Keratinocyte (primary cell): Measurements from ENCODE around the gene MAP3K6. TPM values are rescaled to one million over a fixed set of nuclear protein-coding genes. Genes with fewer than 3 reads are reported as not detected.

Experiments
- DNase-seq: peaks from one replicate; pipeline ENCODE4 v3.0.0-alpha.2; 2011; ENCODE audit warnings: low read depth, missing footprints, low spot score
- FAIRE-seq: peaks from 2 replicates; lab custom pipeline; 2011; peaks lifted over from hg19 to GRCh38; lab: Jason Lieb, UNC
- H2AFZ ChIP-seq: 2 replicates; pipeline ENCODE4 v1.6.0; 2012; ENCODE audit warnings: low read length, control low read depth, inconsistent platforms; ENCODE audit not compliant: control insufficient read depth
- H3K27ac ChIP-seq: 2 replicates; pipeline ENCODE4 v1.5.1; 2011; ENCODE audit warnings: low read length; ENCODE audit not compliant: control insufficient read depth, insufficient read depth
- H3K27me3 ChIP-seq: 3 replicates; pipeline ENCODE4 v1.6.0; 2011; ENCODE audit warnings: low read length; ENCODE audit not compliant: control insufficient read depth, insufficient read depth; ENCODE audit errors: extremely low read depth
- H3K36me3 ChIP-seq, 2 experiments: 2 replicates in 1 of 2; 3 replicates in 1 of 2; pipeline ENCODE4 v1.5.1; 2011; ENCODE audit warnings: low read length in 2 of 2, mild to moderate bottlenecking in 1 of 2; ENCODE audit not compliant: control insufficient read depth in 2 of 2, insufficient read depth in 2 of 2; ENCODE audit errors: extremely low read depth in 1 of 2
- H3K4me1 ChIP-seq: 3 replicates; pipeline ENCODE4 v1.5.1; 2011; ENCODE audit warnings: low read length; ENCODE audit not compliant: control insufficient read depth, insufficient read depth; ENCODE audit errors: extremely low read depth
- H3K4me2 ChIP-seq: 3 replicates; pipeline ENCODE4 v1.6.0; 2011; ENCODE audit warnings: low read depth, low read length; ENCODE audit not compliant: control insufficient read depth, insufficient read depth; ENCODE audit errors: extremely low read depth
- H3K4me3 ChIP-seq, 3 experiments: fragments of 200-600 bp in 1 of 3; sonication (generic) in 1 of 3; 2 replicates in 2 of 3; 3 replicates in 1 of 3; pipeline ENCODE4 v1.5.1; 2011 to 2016; ENCODE audit warnings: low read length in 3 of 3, mild to moderate bottlenecking in 3 of 3, control low read depth in 2 of 3, inconsistent platforms in 1 of 3, low read depth in 1 of 3, mixed read lengths in 1 of 3, mixed run types in 1 of 3, moderate library complexity in 1 of 3; ENCODE audit not compliant: control insufficient read depth in 2 of 3, insufficient read depth in 2 of 3; ENCODE audit errors: extremely low read depth in 1 of 3
- H3K79me2 ChIP-seq: 2 replicates; pipeline ENCODE4 v1.6.0; 2012; ENCODE audit warnings: low read length; ENCODE audit not compliant: control insufficient read depth, insufficient read depth
- H3K9ac ChIP-seq: 3 replicates; pipeline ENCODE4 v1.6.0; 2011; ENCODE audit warnings: low read length; ENCODE audit not compliant: control insufficient read depth, insufficient read depth; ENCODE audit errors: extremely low read depth
- H3K9me1 ChIP-seq: 3 replicates; pipeline ENCODE4 v1.6.0; 2011; ENCODE audit warnings: low read length; ENCODE audit not compliant: control insufficient read depth, insufficient read depth; ENCODE audit errors: extremely low read depth
- H3K9me3 ChIP-seq: 2 replicates; pipeline ENCODE4 v1.5.1; 2012; ENCODE audit warnings: low read depth, low read length; ENCODE audit not compliant: control insufficient read depth
- H4K20me1 ChIP-seq: 3 replicates; pipeline ENCODE4 v1.6.0; 2011; ENCODE audit warnings: low read length; ENCODE audit not compliant: control insufficient read depth, insufficient read depth; ENCODE audit errors: extremely low read depth
- EZH2 ChIP-seq: IDR thresholded peaks from one replicate; pipeline ENCODE4 v1.6.1; 2012; ENCODE audit warnings: inconsistent platforms, mild to moderate bottlenecking, low read length, moderate library complexity
- dilution Hi-C: fragments of 300-500 bp; cut with MboI; formaldehyde crosslinking; loops from one replicate; pipeline ENCODE4 v1.7.0; 2020; ENCODE audit warnings: low sequenced_read_pairs; ENCODE audit not compliant: extremely low pct_ligation_motif_present
- polyA plus RNA-seq, 5 experiments: library from polyadenylated mRNA; depleted of rRNA in 3 of 5; stranded (reverse) in 3 of 5; stranded (forward) in 1 of 5; unstranded in 1 of 5; fragments of >200 nt; gene quantifications; 1 replicate in 1 of 5; 2 replicates in 3 of 5; 3 replicates in 1 of 5; pipeline versions ENCODE4 v1.2.1 to v1.2.3, GENCODE V29; 2011 to 2012; ENCODE audit warnings: missing spikeins in 2 of 5, low read depth in 1 of 5, low replicate concordance in 1 of 5
- TF ChIP-seq, protein P1 (sequence below), 3 experiments: IDR thresholded peaks in 1 of 3; conservative IDR thresholded peaks in 1 of 3; optimal IDR thresholded peaks in 1 of 3; 2 replicates in 2 of 3; 3 replicates in 1 of 3; pipeline versions ENCODE3 to v1.5.1; 2011; ENCODE audit warnings: low read length in 3 of 3, mild to moderate bottlenecking in 3 of 3, moderate library complexity in 2 of 3, control low read depth in 1 of 3, inconsistent platforms in 1 of 3; ENCODE audit not compliant: insufficient read depth in 2 of 3; ENCODE audit errors: extremely low read depth in 1 of 3

The MAP3K6 gene
- polyA plus RNA-seq, 1 donor (not counting 4 experiments of a cell fraction or from before 2014, with no cell fraction given): 13.4 TPM

DNA sequence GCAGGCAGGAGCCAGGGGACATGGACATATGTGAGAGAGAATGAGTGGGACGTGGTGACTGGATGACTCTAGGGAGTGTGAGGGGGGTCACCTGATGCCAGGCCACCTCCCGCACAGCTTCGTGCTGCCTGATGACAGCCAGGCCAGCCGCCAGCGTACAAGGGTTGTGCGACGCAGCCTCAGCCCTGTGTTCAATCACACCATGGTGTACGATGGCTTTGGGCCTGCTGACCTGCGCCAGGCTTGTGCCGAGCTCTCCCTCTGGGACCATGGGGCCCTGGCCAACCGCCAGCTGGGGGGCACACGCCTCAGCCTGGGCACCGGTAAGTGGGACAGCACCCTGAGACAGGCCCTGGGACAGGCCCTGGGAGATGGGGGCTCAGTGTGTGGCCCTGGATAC lies 13.6 kb downstream of the MAP3K6 start:
- H3K4me1 ChIP-seq: peaks cover 16% of the 10 kb centered on the region
- DNase-seq: no peak
- H3K9me3 ChIP-seq: no peaks in the 10 kb centered on the region
- H3K36me3 ChIP-seq: peaks cover 19 to 20% of the 10 kb centered on the region in 2 experiments
- no peaks in the 10 kb centered on the region for H3K9me1 ChIP-seq
- no peaks in the 10 kb centered on the region for H3K27me3 ChIP-seq
- no peak overlapping the region for H3K27ac ChIP-seq
- H3K4me2 ChIP-seq: no peak overlapping the region
- FAIRE-seq: no peak
- H3K9ac ChIP-seq: no peak overlapping the region
- H3K4me3 ChIP-seq: no peak overlapping the region
- H4K20me1 ChIP-seq: peaks cover 3% of the 10 kb centered on the region
- no peak overlapping the region for H2AFZ ChIP-seq
- H3K79me2 ChIP-seq: no peaks in the 10 kb centered on the region
- dilution Hi-C loops: no loop called here
- TF ChIP-seq EZH2: no peak
- TF ChIP-seq, protein P1, sequence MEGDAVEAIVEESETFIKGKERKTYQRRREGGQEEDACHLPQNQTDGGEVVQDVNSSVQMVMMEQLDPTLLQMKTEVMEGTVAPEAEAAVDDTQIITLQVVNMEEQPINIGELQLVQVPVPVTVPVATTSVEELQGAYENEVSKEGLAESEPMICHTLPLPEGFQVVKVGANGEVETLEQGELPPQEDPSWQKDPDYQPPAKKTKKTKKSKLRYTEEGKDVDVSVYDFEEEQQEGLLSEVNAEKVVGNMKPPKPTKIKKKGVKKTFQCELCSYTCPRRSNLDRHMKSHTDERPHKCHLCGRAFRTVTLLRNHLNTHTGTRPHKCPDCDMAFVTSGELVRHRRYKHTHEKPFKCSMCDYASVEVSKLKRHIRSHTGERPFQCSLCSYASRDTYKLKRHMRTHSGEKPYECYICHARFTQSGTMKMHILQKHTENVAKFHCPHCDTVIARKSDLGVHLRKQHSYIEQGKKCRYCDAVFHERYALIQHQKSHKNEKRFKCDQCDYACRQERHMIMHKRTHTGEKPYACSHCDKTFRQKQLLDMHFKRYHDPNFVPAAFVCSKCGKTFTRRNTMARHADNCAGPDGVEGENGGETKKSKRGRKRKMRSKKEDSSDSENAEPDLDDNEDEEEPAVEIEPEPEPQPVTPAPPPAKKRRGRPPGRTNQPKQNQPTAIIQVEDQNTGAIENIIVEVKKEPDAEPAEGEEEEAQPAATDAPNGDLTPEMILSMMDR (optimal IDR thresholded peaks at IDR 0.05 in 1 of 3, IDR thresholded peaks at IDR 0.05 in 1 of 3, conservative IDR thresholded peaks at IDR 0.05 in 1 of 3; ENCODE audit: extremely low read depth in 1 of 3, insufficient read depth in 2 of 3, low read length in 3 of 3): no peak

DNA sequence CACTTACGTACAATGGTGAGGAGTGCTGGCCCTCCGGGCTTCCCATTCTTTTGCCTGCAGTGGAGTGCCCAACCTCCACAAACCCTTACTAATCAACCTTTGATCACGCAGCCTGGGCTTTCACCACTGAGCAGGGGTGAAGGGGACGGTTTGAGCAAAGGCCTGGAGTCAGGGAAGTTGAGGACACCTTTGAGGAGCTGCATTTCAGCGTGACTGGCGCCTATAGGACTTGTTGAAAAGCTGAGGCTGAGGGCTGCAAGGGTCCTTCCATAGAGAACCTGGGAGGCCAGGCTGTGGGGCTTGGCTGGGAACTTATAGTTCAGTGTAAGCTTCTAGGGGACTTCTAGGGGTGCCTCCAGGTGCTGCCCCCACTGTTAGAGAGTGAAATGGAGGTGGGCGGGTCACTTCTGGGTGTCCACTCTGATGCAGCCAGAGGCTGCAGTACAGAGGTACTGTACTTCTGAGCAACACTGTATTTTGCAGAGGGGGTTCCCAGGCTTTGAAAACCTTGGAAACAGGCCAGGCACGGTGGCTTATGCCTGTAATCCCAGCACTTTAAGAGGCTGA lies 15.1 kb downstream of the MAP3K6 start:
- no peaks in the 10 kb centered on the region for H3K9me1 ChIP-seq
- peaks cover 14 to 15% of the 10 kb centered on the region in 2 experiments for H3K36me3 ChIP-seq
- H3K4me3 ChIP-seq: no peak overlapping the region
- H3K27ac ChIP-seq: no peak overlapping the region
- H3K79me2 ChIP-seq: no peaks in the 10 kb centered on the region
- TF ChIP-seq EZH2: no peak
- TF ChIP-seq, protein P1 (optimal IDR thresholded peaks at IDR 0.05 in 1 of 3, IDR thresholded peaks at IDR 0.05 in 1 of 3, conservative IDR thresholded peaks at IDR 0.05 in 1 of 3; ENCODE audit: extremely low read depth in 1 of 3, insufficient read depth in 2 of 3, low read length in 3 of 3): no peak
- no peak overlapping the region for H3K9ac ChIP-seq
- H4K20me1 ChIP-seq: no peaks in the 10 kb centered on the region
- FAIRE-seq: no peak
- H3K4me2 ChIP-seq: no peak overlapping the region
- no peaks in the 10 kb centered on the region for H3K27me3 ChIP-seq
- no peak for DNase-seq
- peaks cover 18% of the 10 kb centered on the region for H3K4me1 ChIP-seq
- dilution Hi-C loops: no loop called here
- no peak overlapping the region for H2AFZ ChIP-seq
- H3K9me3 ChIP-seq: no peaks in the 10 kb centered on the region
